SK-N-SH treated with all-trans-retinoic acid at 6 μM for 48 hours (cell line): Measurements from ENCODE around the gene ANKRA2.

Experiments
- ATAC-seq: fragments of 200-7000 bp; cut with Tn5 transposase; 3 replicates; pipeline ENCODE4 v1.9.1; 2020; ENCODE audit warnings: mild to moderate bottlenecking, moderate library complexity
- ARNTL ChIP-seq: fragments of 450-650 bp; formaldehyde crosslinking; IDR thresholded peaks from 2 replicates; pipeline ENCODE4 v1.5.0; 2020; ENCODE audit warnings: low read depth, mild to moderate bottlenecking, moderate library complexity, borderline replicate concordance
- BACH2 ChIP-seq: fragments of 250-450 bp; sonication (Bioruptor Pico); IDR thresholded peaks from 2 replicates; pipeline ENCODE4 v1.9.0; 2021; ENCODE audit warnings: mild to moderate bottlenecking, borderline replicate concordance
- CREB5 ChIP-seq: fragments of 250-450 bp; sonication (Bioruptor Pico); IDR thresholded peaks from 2 replicates; pipeline ENCODE4 v1.5.1; 2020; ENCODE audit warnings: low read depth, mild to moderate bottlenecking, moderate library complexity
- CSDC2 ChIP-seq: fragments of 250-450 bp; sonication (Bioruptor Pico); IDR thresholded peaks from 2 replicates; pipeline ENCODE4 v1.5.0; 2020; ENCODE audit warnings: mild to moderate bottlenecking, moderate library complexity
- CSRNP3 ChIP-seq: fragments of 250-450 bp; sonication (Bioruptor Pico); IDR thresholded peaks from 2 replicates; pipeline ENCODE4 v1.5.1; 2021; ENCODE audit warnings: mild to moderate bottlenecking, moderate library complexity
- ESRRG ChIP-seq: fragments of 250-450 bp; sonication (Bioruptor Pico); IDR thresholded peaks from 2 replicates; pipeline ENCODE4 v1.6.1; 2021; ENCODE audit warnings: mild to moderate bottlenecking
- GLIS3 ChIP-seq: fragments of 250-450 bp; sonication (Bioruptor Pico); IDR thresholded peaks from 2 replicates; pipeline ENCODE4 v1.5.0; 2020; ENCODE audit warnings: mild to moderate bottlenecking, moderate library complexity
- ISL1 ChIP-seq: fragments of 250-450 bp; sonication (Bioruptor Pico); IDR thresholded peaks from 2 replicates; pipeline ENCODE4 v2.1.2; 2022; ENCODE audit warnings: mild to moderate bottlenecking, moderate library complexity
- PATZ1 ChIP-seq: fragments of 250-450 bp; sonication (Bioruptor Pico); IDR thresholded peaks from 2 replicates; pipeline ENCODE4 v1.8.0; 2020; ENCODE audit warnings: mild to moderate bottlenecking, moderate library complexity, borderline replicate concordance
- POU6F1 ChIP-seq: fragments of 250-450 bp; sonication (Bioruptor Pico); IDR thresholded peaks from 2 replicates; pipeline ENCODE4 v1.8.0; 2021; ENCODE audit warnings: low read depth, mild to moderate bottlenecking, moderate library complexity, borderline replicate concordance
- PPARA ChIP-seq: fragments of 250-450 bp; sonication (Bioruptor Pico); IDR thresholded peaks from 2 replicates; pipeline ENCODE4 v1.5.0; 2020; ENCODE audit warnings: mild to moderate bottlenecking, borderline replicate concordance
- RARB ChIP-seq: fragments of 250-450 bp; sonication (Bioruptor Pico); IDR thresholded peaks from 2 replicates; pipeline ENCODE4 v1.8.0; 2021; ENCODE audit warnings: mild to moderate bottlenecking, moderate library complexity
- SNAI2 ChIP-seq: fragments of 250-450 bp; sonication (Bioruptor Pico); IDR thresholded peaks from 2 replicates; pipeline ENCODE4 v1.5.0; 2020; ENCODE audit warnings: mild to moderate bottlenecking, moderate library complexity
- TCF4 ChIP-seq: fragments of 250-450 bp; sonication (Bioruptor Pico); IDR thresholded peaks from 2 replicates; pipeline ENCODE4 v1.8.0; 2021; ENCODE audit warnings: mild to moderate bottlenecking, moderate library complexity, borderline replicate concordance
- TOX ChIP-seq: fragments of 250-450 bp; sonication (Bioruptor Pico); IDR thresholded peaks from 2 replicates; pipeline ENCODE4 v1.8.0; 2021; ENCODE audit warnings: mild to moderate bottlenecking, moderate library complexity, borderline replicate concordance
- TSHZ2 ChIP-seq: fragments of 250-450 bp; sonication (Bioruptor Pico); IDR thresholded peaks from 2 replicates; pipeline ENCODE4 v1.5.0; 2020; ENCODE audit warnings: mild to moderate bottlenecking, moderate library complexity
- ZC3H10 ChIP-seq: fragments of 250-450 bp; sonication (Bioruptor Pico); IDR thresholded peaks from 2 replicates; pipeline ENCODE4 v1.5.1; 2021; ENCODE audit warnings: mild to moderate bottlenecking, moderate library complexity
- ZFP3 ChIP-seq: fragments of 250-450 bp; sonication (Bioruptor Pico); IDR thresholded peaks from 2 replicates; pipeline ENCODE4 v1.5.0; 2020; ENCODE audit warnings: mild to moderate bottlenecking, moderate library complexity
- ZFP30 ChIP-seq: fragments of 450-650 bp; formaldehyde crosslinking; IDR thresholded peaks from 2 replicates; pipeline ENCODE4 v1.5.0; 2022; ENCODE audit warnings: mild to moderate bottlenecking, moderate library complexity
- ZNF70 ChIP-seq: fragments of 450-650 bp; formaldehyde crosslinking; IDR thresholded peaks from 2 replicates; pipeline ENCODE4 v1.5.0; 2020; ENCODE audit warnings: mild to moderate bottlenecking, moderate library complexity
- ZNF8 ChIP-seq: fragments of 450-650 bp; formaldehyde crosslinking; IDR thresholded peaks from 2 replicates; pipeline ENCODE4 v1.5.0; 2020; ENCODE audit warnings: mild to moderate bottlenecking, moderate library complexity

Gene ANKRA2

GRCh38 chr5:73514418-73514817, 51.0 kb downstream of the ANKRA2 start:
- TF ChIP-seq ZNF8 (CRISPR knock-in tag) (no peak), POU6F1 (no peak), CSRNP3 (CRISPR knock-in tag) (no peak), ZFP30 (CRISPR knock-in tag) (no peak), TOX (no peak), PPARA (CRISPR knock-in tag) (no peak), RARB (CRISPR knock-in tag) (no peak), TCF4 (CRISPR knock-in tag) (no peak), ZFP3 (CRISPR knock-in tag) (no peak), ZNF70 (CRISPR knock-in tag) (no peak), TSHZ2 (CRISPR knock-in tag) (no peak), GLIS3 (CRISPR knock-in tag) (no peak), ARNTL (CRISPR knock-in tag) (no peak), ISL1 (no peak), PATZ1 (CRISPR knock-in tag) (no peak), ESRRG (CRISPR knock-in tag) (no peak), ZC3H10 (CRISPR knock-in tag) (no peak), BACH2 (CRISPR knock-in tag) (no peak)
- ATAC-seq = no peak

- no peak for TF ChIP-seq CREB5 (CRISPR knock-in tag)
- TF ChIP-seq CSDC2 (CRISPR knock-in tag) = no peak
- TF ChIP-seq ESRRG (CRISPR knock-in tag) = no peak
- TF ChIP-seq ZC3H10 (CRISPR knock-in tag) = no peak
- no peak for TF ChIP-seq ZFP30 (CRISPR knock-in tag)
- no peak for TF ChIP-seq SNAI2 (CRISPR knock-in tag)
- no peak for TF ChIP-seq ZNF70 (CRISPR knock-in tag)
- no peak for TF ChIP-seq PPARA (CRISPR knock-in tag)
- no peak for TF ChIP-seq CSRNP3 (CRISPR knock-in tag)
- TF ChIP-seq TCF4 (CRISPR knock-in tag) = no peak
- no peak for TF ChIP-seq RARB (CRISPR knock-in tag)
- no peak for TF ChIP-seq ZFP3 (CRISPR knock-in tag)
- no peak for TF ChIP-seq ISL1
- ATAC-seq = no peak
Measured at GRCh38 chr5:73513996-73514395, 51.4 kb downstream of the ANKRA2 start.

- 0 out of 3 replicates have a peak, but pooled peaks have one; percentile 22 for ATAC-seq
Measured at GRCh38 chr5:73508521-73508920, 56.9 kb downstream of the ANKRA2 start.
